GM12878 (cell line): Measurements from ENCODE around the gene DNAH11. TPM values are rescaled to one million over a fixed set of nuclear protein-coding genes. Genes with fewer than 3 reads are reported as not detected.

Source experiments
- ATAC-seq: fragments of 200-7000 bp; cut with Tn5 transposase; 3 replicates; pipeline ENCODE4 v1.9.1; 2020; ENCODE audit warnings: mild to moderate bottlenecking, moderate library complexity
- BruUV-seq: library from RNA; stranded (reverse); fragments of 400-500 nt; replicated peaks from 2 replicates; lab custom pipeline; 2021; lab: Mats Ljungman, UMichigan
- CTCF ChIA-PET: fragments of 300-600 bp; sonication (Branson Sonifier 250); formaldehyde crosslinking; extraction: SDS; loops from one replicate; lab custom pipeline; 2021; ENCODE audit warnings: inconsistent platforms; lab: Yijun Ruan, JAX
- POLR2A ChIA-PET: fragments of 350-600 bp; formaldehyde crosslinking; extraction: SDS; loops from one replicate; lab custom pipeline; 2021; ENCODE audit warnings: inconsistent platforms; lab: Charles Lee
- RAD21 ChIA-PET: fragments of 300-600 bp; sonication (Branson Sonifier 250); formaldehyde crosslinking; loops from one replicate; lab custom pipeline; 2023; ENCODE audit warnings: antibody characterized with exemption; ENCODE audit not compliant: unreplicated experiment; lab: Charles Lee
- SMC1A ChIA-PET: fragments of 300-600 bp; sonication (Branson Sonifier 250); formaldehyde crosslinking; loops from one replicate; lab custom pipeline; 2023; ENCODE audit not compliant: unreplicated experiment, uncharacterized antibody; lab: Charles Lee
- DNase-seq: peaks from one replicate; pipeline ENCODE4 v3.0.0-alpha.2; 2011; ENCODE audit warnings: low read depth, low spot score
- FAIRE-seq: peaks from 3 replicates; lab custom pipeline; 2011; peaks lifted over from hg19 to GRCh38; lab: Jason Lieb, UNC
- H2AFZ ChIP-seq: 2 replicates; pipeline ENCODE4 v1.6.0; 2011; ENCODE audit warnings: low read depth, low read length, control low read depth; ENCODE audit not compliant: control insufficient read depth
- H3K27ac ChIP-seq: 2 replicates; pipeline ENCODE4 v1.5.1; 2011; ENCODE audit warnings: control low read depth; ENCODE audit not compliant: control insufficient read depth, insufficient read depth
- H3K27me3 ChIP-seq, 2 experiments: replicated peaks in 1 of 2; 2 replicates each; pipeline versions ENCODE4 v1.6.0 to v1.6.1; 2011; ENCODE audit warnings: low read length in 1 of 2; ENCODE audit not compliant: control insufficient read depth in 2 of 2, insufficient read depth in 2 of 2
- H3K36me3 ChIP-seq, 2 experiments: 2 replicates each; pipeline ENCODE4 v1.5.1; 2011; ENCODE audit warnings: low read length in 1 of 2; ENCODE audit not compliant: control insufficient read depth in 2 of 2, insufficient read depth in 2 of 2
- H3K4me1 ChIP-seq: 2 replicates; pipeline ENCODE4 v1.6.1; 2011; ENCODE audit warnings: mild to moderate bottlenecking, low read length, moderate library complexity, mixed read lengths; ENCODE audit not compliant: control insufficient read depth, insufficient read depth
- H3K4me2 ChIP-seq: 2 replicates; pipeline ENCODE4 v1.6.0; 2011; ENCODE audit warnings: control low read depth; ENCODE audit not compliant: control insufficient read depth, insufficient read depth
- H3K4me3 ChIP-seq: fragments of 200-600 bp; sonication (generic); 2 replicates; pipeline ENCODE4 v1.5.1; 2016
- H3K79me2 ChIP-seq: 2 replicates; pipeline ENCODE4 v1.6.0; 2011; ENCODE audit warnings: low read length; ENCODE audit not compliant: control insufficient read depth, insufficient read depth
- H3K9ac ChIP-seq: 2 replicates; pipeline ENCODE4 v1.8.0; 2011; ENCODE audit warnings: low read length, control low read depth, mixed read lengths; ENCODE audit not compliant: control insufficient read depth, insufficient read depth
- H3K9me3 ChIP-seq: replicated peaks from 3 replicates; pipeline ENCODE4 v1.5.1; 2011; ENCODE audit warnings: mild to moderate bottlenecking, low read length; ENCODE audit not compliant: control insufficient read depth, insufficient read depth
- H4K20me1 ChIP-seq: 2 replicates; pipeline ENCODE4 v1.6.0; 2011; ENCODE audit not compliant: control insufficient read depth, insufficient read depth
- BACH1 ChIP-seq: fragments of 450-650 bp; IDR thresholded peaks from 2 replicates; pipeline ENCODE4 v1.6.1; 2017; ENCODE audit warnings: mild to moderate bottlenecking, borderline replicate concordance
- BCL11A ChIP-seq: IDR thresholded peaks from 2 replicates; pipeline ENCODE4 v1.6.1; 2011; ENCODE audit warnings: low read depth, low read length
- BHLHE40 ChIP-seq, 2 experiments: fragments of 450-650 bp in 1 of 2; IDR thresholded peaks; 2 replicates each; pipeline ENCODE4 v1.6.1; 2011 to 2017; ENCODE audit warnings: low read depth in 2 of 2, borderline replicate concordance in 1 of 2, improper control_type of control experiment in 1 of 2, low read length in 1 of 2, mild to moderate bottlenecking in 1 of 2
- CBX5 ChIP-seq: sonication (generic); IDR thresholded peaks from 2 replicates; pipeline ENCODE4 v1.6.1; 2016; ENCODE audit warnings: low read depth, moderate library complexity, mild to moderate bottlenecking, inconsistent platforms
- EP300 ChIP-seq, 2 experiments: fragments of 150-350 bp in 1 of 2; IDR thresholded peaks; 2 replicates each; pipeline ENCODE4 v1.6.1; 2011 to 2012; ENCODE audit warnings: low read depth in 2 of 2, low read length in 2 of 2, borderline replicate concordance in 1 of 2, improper control_type of control experiment in 1 of 2, inconsistent platforms in 1 of 2; ENCODE audit not compliant: control insufficient read depth in 1 of 2
- HDGF ChIP-seq: fragments of 450-650 bp; IDR thresholded peaks from 2 replicates; pipeline ENCODE4 v1.6.1; 2016; ENCODE audit warnings: antibody characterized with exemption
- MEF2A ChIP-seq: IDR thresholded peaks from 2 replicates; pipeline ENCODE4 v1.6.1; 2011; ENCODE audit warnings: low read depth, mild to moderate bottlenecking, low read length, moderate library complexity; ENCODE audit not compliant: insufficient read depth
- NR2C1 ChIP-seq: fragments of 450-650 bp; IDR thresholded peaks from 2 replicates; pipeline ENCODE4 v1.6.1; 2017; ENCODE audit warnings: antibody characterized with exemption, mild to moderate bottlenecking, moderate library complexity
- SIN3A ChIP-seq: IDR thresholded peaks from 2 replicates; pipeline ENCODE4 v1.6.1; 2012; ENCODE audit warnings: low read depth, low read length, improper control_type of control experiment
- ZBTB33 ChIP-seq: fragments of 450-650 bp; IDR thresholded peaks from 2 replicates; pipeline ENCODE4 v1.6.1; 2017; ENCODE audit warnings: mild to moderate bottlenecking
- WGBS: methylation state at CpG from one replicate; pipeline ENCODE4 v1.1.6; 2016; ENCODE audit warnings: low lambda C conversion rate; ENCODE audit not compliant: insufficient replicate concordance, insufficient coverage; ENCODE audit errors: missing lambda C conversion rate; 5-methylcytosine and 5-hydroxymethylcytosine counted together
- in situ Hi-C: fragments of 300-500 bp; cut with MboI; formaldehyde crosslinking; loops from 9 replicates; pipeline ENCODE4 v1.14.3; 2018; ENCODE audit warnings: mixed read lengths
- intact Hi-C: fragments of 100-400 bp; cut with micrococcal nuclease; formaldehyde crosslinking; loops from one replicate; pipeline ENCODE4 v1.14.2; 2022; ENCODE audit not compliant: unreplicated experiment
- polyA plus RNA-seq, 11 experiments: library from polyadenylated mRNA; depleted of rRNA in 4 of 11; unstranded in 6 of 11; stranded (reverse) in 5 of 11; fragments of >200 nt; fragmentation: Nextera tagmentation in 4 of 11; fragmentation: Illumina TruSeq in 1 of 11; extraction: Ambion mirVana in 4 of 11; extraction: Trizol in 1 of 11; gene quantifications; 1 replicate in 1 of 11; 2 replicates in 10 of 11; pipeline versions ENCODE4 v1.2.1 to v1.2.3, GENCODE V29; 2011 to 2016; ENCODE audit warnings: inconsistent platforms in 2 of 11, missing spikeins in 2 of 11, low read depth in 1 of 11
- total RNA-seq, 4 experiments: library from RNA; depleted of rRNA in 3 of 4; stranded (reverse); fragments of >200 nt in 3 of 4; fragmentation: Illumina TruSeq in 1 of 4; extraction: Trizol in 1 of 4; gene quantifications; 2 replicates each; pipeline versions ENCODE4 v1.2.1 to v1.2.3, GENCODE V29; 2013 to 2021
- TF ChIP-seq, protein P1 (sequence below): fragments of 450-650 bp; IDR thresholded peaks from 2 replicates; pipeline ENCODE4 v1.6.1; 2017; ENCODE audit warnings: mild to moderate bottlenecking, moderate library complexity
- TF ChIP-seq, protein P2 (sequence below): IDR thresholded peaks from 2 replicates; pipeline ENCODE4 v1.6.1; 2012; ENCODE audit warnings: low read depth, low read length, improper control_type of control experiment
- TF ChIP-seq, protein P3 (sequence below): fragments of 450-650 bp; IDR thresholded peaks from 2 replicates; pipeline ENCODE4 v1.6.1; 2017; ENCODE audit warnings: mild to moderate bottlenecking, low read depth, inconsistent platforms; ENCODE audit not compliant: poor library complexity, severe bottlenecking

Gene DNAH11
- total and polyA plus RNA-seq, 10 of the 15 experiments (the other 5 are each of a cell fraction or from before 2014, with no cell fraction given) = 0.03 to 0.56 (median 0.10) TPM

DNA sequence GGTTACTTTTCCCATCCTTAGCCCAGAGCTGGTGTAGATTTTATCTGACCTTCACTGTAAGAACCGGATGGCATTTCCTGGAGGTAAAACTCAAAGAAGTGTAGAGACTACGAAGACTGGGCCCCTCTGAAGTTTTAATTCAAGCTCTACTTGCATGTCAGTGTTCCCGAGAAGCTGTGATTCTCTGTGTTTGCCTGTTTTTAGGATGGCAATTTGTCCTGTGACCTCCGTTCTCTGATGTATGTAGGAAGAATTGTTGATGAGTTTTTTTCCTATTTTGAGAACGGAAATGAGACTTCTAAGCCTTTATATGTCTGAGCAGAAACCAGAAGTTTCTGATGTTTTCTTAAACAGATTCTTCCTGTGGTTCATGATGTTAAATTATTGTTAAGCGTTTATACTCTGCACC is 308.7 kb downstream of the DNAH11 start:
- Histone ChIP-seq H3K9ac (no peak overlapping the region), H4K20me1 (no peaks in the 10 kb centered on the region), H3K27me3 (no peaks in the 10 kb centered on the region), H2AFZ (no peak overlapping the region), H3K4me1 (no peaks in the 10 kb centered on the region), H3K4me3 (no peak overlapping the region), H3K4me2 (no peak overlapping the region), H3K27ac (no peak overlapping the region), H3K9me3 (no peaks in the 10 kb centered on the region), H3K79me2 (no peaks in the 10 kb centered on the region), H3K36me3 (no peaks in the 10 kb centered on the region)
- WGBS = 25% methylated on average over 6 of the region's 6 CpGs
- CTCF ChIA-PET = no interaction called here
- SMC1A ChIA-PET = interaction anchor here (0.6 to 1.0 kb wide), 2 partner anchors 21 to 1414 kb away, joined by 3 read pairs; no protein-coding TSS in a partner anchor
- no TSS peak for BruUV-seq
- in situ Hi-C loops = no loop called here
- DNase-seq = no peak
- intact Hi-C loops = no loop called here
- no peak for ATAC-seq
- POLR2A ChIA-PET = no interaction called here
- RAD21 ChIA-PET = no interaction called here
- FAIRE-seq = no peak
- TF ChIP-seq NR2C1 (no peak), HDGF (no peak), ZBTB33 (no peak), BACH1 (no peak), SIN3A (no peak), BCL11A (no peak), EP300 (IDR thresholded peaks at IDR 0.05; ENCODE audit: borderline replicate concordance in 1 of 2, control insufficient read depth in 1 of 2, low read depth in 2 of 2, low read length in 2 of 2) (no peak), BHLHE40 (IDR thresholded peaks at IDR 0.05; ENCODE audit: borderline replicate concordance in 1 of 2, low read depth in 2 of 2, low read length in 1 of 2) (no peak), CBX5 (no peak), MEF2A (no peak)
- TF ChIP-seq, protein P1, sequence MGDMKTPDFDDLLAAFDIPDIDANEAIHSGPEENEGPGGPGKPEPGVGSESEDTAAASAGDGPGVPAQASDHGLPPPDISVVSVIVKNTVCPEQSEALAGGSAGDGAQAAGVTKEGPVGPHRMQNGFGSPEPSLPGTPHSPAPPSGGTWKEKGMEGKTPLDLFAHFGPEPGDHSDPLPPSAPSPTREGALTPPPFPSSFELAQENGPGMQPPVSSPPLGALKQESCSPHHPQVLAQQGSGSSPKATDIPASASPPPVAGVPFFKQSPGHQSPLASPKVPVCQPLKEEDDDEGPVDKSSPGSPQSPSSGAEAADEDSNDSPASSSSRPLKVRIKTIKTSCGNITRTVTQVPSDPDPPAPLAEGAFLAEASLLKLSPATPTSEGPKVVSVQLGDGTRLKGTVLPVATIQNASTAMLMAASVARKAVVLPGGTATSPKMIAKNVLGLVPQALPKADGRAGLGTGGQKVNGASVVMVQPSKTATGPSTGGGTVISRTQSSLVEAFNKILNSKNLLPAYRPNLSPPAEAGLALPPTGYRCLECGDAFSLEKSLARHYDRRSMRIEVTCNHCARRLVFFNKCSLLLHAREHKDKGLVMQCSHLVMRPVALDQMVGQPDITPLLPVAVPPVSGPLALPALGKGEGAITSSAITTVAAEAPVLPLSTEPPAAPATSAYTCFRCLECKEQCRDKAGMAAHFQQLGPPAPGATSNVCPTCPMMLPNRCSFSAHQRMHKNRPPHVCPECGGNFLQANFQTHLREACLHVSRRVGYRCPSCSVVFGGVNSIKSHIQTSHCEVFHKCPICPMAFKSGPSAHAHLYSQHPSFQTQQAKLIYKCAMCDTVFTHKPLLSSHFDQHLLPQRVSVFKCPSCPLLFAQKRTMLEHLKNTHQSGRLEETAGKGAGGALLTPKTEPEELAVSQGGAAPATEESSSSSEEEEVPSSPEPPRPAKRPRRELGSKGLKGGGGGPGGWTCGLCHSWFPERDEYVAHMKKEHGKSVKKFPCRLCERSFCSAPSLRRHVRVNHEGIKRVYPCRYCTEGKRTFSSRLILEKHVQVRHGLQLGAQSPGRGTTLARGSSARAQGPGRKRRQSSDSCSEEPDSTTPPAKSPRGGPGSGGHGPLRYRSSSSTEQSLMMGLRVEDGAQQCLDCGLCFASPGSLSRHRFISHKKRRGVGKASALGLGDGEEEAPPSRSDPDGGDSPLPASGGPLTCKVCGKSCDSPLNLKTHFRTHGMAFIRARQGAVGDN = no peak
- TF ChIP-seq, protein P2, sequence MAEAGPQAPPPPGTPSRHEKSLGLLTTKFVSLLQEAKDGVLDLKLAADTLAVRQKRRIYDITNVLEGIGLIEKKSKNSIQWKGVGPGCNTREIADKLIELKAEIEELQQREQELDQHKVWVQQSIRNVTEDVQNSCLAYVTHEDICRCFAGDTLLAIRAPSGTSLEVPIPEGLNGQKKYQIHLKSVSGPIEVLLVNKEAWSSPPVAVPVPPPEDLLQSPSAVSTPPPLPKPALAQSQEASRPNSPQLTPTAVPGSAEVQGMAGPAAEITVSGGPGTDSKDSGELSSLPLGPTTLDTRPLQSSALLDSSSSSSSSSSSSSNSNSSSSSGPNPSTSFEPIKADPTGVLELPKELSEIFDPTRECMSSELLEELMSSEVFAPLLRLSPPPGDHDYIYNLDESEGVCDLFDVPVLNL = no peak
- TF ChIP-seq, protein P3, sequence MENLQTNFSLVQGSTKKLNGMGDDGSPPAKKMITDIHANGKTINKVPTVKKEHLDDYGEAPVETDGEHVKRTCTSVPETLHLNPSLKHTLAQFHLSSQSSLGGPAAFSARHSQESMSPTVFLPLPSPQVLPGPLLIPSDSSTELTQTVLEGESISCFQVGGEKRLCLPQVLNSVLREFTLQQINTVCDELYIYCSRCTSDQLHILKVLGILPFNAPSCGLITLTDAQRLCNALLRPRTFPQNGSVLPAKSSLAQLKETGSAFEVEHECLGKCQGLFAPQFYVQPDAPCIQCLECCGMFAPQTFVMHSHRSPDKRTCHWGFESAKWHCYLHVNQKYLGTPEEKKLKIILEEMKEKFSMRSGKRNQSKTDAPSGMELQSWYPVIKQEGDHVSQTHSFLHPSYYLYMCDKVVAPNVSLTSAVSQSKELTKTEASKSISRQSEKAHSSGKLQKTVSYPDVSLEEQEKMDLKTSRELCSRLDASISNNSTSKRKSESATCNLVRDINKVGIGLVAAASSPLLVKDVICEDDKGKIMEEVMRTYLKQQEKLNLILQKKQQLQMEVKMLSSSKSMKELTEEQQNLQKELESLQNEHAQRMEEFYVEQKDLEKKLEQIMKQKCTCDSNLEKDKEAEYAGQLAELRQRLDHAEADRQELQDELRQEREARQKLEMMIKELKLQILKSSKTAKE = no peak
